ENCODE results near the gene TMEM260. TPM values are rescaled to one million over a fixed set of nuclear protein-coding genes. Genes with fewer than 3 reads are reported as not detected.
"Not testable (repeated sequence)": the region's sequence is repeated elsewhere in the genome, so short reads cannot be mapped to it uniquely, and the experiment has no call there.

The TMEM260 gene
- total RNA-seq, 1 donor from 2014 or later, result 5.0 TPM

DNA sequence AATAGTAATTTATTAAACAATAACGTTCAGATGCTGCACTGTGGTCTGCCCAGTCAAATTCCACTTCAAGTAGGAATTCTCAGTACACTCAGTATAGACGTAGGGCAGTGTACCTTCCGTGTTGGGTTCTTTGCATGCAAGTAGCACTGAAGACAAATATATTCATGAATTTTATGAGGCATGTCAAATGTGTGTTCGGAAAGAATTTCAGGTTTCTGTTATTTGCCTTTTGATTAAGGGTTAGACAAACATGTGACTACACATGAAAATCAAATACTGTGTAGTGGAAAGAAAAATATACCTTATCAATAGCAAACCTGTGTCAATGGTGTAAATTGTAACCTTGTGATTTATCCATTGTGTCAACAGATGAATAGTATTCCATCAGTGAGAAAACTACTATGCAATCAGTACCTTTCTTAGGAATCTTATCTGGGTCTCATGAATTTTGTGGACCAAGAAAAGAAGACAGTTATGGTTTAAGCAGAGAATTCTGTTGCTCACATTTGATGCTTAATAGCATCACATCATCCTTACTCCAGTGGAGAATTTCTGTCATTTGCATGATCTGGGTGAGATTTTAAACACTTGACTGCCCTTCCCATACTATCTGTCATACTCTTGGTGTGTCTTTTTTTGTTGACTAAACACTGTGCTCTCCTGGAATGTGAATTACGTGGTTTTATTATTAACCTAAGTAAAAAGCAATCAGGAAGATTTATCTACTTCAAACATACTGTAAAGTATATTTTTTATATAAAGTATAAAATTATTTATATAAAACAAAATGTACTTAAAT is 13.3 kb downstream of the TMEM260 start:
- intact Hi-C loops (cut with DNase I), result no loop called here
- DNase-seq, result no peak
- no peak for ATAC-seq (ENCODE audit: poor library complexity)

DNA sequence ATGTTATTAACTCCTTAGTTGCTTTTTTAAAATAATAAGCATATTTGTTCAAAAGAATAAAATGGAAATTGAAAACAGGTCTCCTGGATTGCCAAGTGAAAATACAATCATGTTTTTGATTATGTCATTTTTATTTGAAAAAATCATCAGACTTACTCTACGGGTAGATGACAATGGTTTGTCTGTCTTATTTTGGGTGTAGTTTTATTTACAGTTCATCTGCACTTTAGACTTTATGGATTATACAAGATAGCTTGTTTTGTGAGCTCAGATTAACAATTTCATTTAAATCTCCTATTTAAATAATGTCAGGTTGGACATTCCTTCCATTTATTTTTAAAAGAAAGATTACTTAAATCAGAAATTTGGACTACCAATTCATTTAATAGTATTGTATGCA is 14.8 kb downstream of the TMEM260 start:
- intact Hi-C loops (cut with DNase I), result no loop called here
- no peak for DNase-seq
- no peak for ATAC-seq (ENCODE audit: poor library complexity)

DNA sequence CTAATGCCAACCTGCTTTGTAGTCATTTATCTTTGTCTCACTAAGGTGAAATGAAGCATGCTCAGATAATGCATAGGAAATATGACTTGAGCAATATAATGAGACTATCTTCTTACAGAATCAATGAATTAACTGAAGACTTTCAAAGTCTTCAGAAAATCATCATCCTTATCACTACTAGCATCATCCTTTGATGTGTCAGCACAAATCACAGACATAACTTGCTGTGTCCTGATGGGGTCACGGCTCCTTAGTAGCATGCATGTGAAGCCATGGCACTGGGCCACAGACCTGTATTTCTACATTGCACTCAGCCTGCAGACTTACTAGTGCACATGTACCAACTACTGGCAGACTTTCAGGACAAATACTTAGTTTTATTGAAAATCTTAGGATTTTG is 18.9 kb downstream of the TMEM260 start:
- DNase-seq, result no peak
- ATAC-seq (ENCODE audit: poor library complexity), result no peak
- intact Hi-C loops (cut with DNase I), result no loop called here

DNA sequence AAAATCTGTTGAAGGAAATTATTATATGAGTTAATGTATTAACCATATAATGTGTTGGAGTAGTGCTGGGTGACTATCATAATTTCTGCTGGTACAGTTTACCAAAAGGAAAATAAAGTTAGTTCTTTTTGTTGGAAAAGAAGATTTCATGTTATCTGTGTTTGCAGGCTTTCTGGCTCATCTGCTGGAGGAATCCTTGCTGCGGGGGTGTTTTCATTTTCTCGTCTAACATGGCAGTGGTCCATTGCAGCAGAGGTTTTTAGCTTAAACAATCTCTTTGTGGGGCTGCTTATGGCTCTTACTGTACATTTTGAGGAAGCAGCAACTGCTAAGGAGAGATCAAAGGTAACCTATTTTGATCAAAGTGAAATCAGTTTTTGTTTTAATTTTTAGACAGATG is 24.1 kb downstream of the TMEM260 start:
- DNase-seq, result no peak
- ATAC-seq (ENCODE audit: poor library complexity), result no peak
- intact Hi-C loops (cut with DNase I), result no loop called here

DNA sequence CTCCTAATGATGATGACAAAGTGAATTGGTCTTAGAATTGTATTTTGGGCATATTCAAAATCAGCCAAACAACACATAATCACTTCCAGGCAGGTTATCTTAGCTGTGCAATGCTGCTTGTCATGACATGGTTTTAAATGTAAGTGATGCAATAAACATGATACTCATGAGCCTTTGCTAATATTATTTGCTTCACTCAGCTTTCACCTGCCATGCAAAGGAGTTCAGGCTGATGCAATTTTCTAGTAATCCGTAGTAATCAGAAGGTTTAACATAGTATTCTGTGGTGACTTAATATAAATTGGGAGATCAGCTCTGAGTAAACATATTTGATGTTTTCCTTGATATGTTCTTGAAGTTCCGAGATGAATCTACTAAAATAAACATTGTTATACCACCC is 29.1 kb downstream of the TMEM260 start:
- DNase-seq, result no peak
- intact Hi-C loops (cut with DNase I), result no loop called here
- ATAC-seq (ENCODE audit: poor library complexity), result no peak

DNA sequence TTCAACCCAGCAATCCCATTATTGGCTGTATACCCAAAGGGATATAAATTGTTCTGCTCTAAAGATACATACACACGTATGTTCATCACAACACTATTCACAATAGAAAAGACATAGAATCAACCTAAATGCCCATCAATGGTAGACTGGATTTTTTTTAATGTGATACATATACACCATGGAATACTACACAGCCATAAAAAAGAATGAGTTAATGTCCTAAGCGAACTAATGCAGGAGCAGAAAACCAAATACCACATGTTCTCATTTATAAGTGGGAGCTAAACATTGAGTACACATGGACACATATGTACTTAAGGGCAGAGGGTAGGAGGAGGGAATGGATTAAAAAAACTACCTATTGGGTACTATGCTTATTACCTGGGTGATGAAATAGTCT is 32.1 kb downstream of the TMEM260 start:
- DNase-seq; ATAC-seq (ENCODE audit: poor library complexity); intact Hi-C loops (cut with DNase I): not testable (repeated sequence)

DNA sequence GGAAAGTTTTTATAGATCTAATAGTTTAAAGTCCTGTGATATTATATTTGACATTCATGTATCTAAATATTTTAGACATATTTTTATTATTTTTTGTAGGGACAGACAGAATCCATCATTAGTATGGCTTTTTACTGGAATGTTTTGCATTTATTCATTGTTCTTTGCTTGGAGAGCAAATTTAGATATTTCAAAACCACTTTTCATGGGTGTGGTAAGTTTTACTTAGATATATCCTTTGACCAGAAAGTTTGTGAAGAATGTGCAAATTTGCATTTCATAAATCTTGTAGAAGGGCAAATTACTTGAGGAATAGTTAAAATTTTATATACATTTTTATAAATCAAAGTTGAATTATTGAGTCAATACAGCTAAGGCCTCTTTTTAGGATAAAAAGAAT is 37.5 kb downstream of the TMEM260 start:
- intact Hi-C loops (cut with DNase I), result no loop called here
- ATAC-seq (ENCODE audit: poor library complexity) (no peak), DNase-seq (no peak)

DNA sequence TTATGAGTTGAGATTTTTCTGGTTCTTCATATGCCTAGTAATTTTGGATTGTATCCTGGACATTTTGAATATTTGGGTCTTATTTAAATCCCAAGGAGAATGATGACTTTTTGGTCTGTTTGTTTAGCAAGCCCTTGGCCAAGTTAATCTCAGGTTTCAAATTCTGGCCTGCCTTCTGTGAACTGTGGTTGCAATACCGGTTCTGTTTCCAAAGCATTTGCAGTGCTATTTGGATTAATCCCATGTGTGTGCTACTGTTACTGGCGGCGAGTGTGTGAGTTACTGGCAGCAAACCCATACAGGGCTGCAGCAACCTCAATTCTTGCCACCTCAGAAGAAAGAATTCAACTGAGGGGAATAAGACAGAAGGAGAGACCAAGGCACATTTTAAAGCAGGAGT is 51.1 kb downstream of the TMEM260 start:
- DNase-seq, result no peak
- no peak for ATAC-seq (ENCODE audit: poor library complexity)
- intact Hi-C loops (cut with DNase I), result no loop called here

DNA sequence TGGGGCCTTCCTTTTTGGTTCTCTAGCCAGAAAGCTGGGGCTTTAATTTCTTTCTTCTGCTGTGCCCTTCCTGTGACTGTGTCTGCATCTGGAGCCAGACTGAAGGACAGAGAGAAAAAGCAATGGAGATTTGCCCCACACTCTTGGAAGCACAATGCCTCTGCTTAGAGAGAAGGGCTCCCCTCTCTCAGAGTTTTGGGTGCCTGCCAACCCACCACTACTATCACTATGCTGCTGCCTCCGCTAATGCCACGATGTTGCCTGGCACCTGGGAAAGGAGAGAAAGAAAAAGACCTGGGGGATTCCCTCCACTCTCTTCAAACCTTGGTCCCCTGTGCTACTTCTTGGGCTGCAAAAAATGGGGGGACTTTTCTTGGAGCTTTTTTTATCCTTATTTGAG is 52.6 kb downstream of the TMEM260 start:
- no peak for ATAC-seq (ENCODE audit: poor library complexity)
- intact Hi-C loops (cut with DNase I), result no loop called here
- DNase-seq, result peak; percentile 49

DNA sequence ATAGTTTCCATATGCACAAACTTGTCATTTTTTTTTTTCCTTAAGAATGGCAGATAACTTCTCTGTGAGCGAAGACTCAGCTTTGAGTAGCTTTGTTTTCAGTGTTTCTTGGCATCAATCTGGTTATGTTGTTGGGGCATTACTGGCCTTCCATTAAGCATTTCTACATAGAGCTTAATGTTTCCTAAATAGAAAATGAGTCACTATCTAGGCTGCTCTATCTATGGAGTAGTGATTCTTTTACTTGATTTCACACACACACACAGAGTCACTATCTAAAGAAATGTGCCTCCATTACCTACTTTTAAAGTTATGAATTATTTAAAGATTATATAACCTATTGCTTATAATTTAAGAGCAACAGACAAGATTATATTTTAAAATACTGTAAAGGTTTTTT is 53.9 kb downstream of the TMEM260 start:
- DNase-seq, result no peak
- ATAC-seq (ENCODE audit: poor library complexity), result no peak
- intact Hi-C loops (cut with DNase I), result no loop called here

DNA sequence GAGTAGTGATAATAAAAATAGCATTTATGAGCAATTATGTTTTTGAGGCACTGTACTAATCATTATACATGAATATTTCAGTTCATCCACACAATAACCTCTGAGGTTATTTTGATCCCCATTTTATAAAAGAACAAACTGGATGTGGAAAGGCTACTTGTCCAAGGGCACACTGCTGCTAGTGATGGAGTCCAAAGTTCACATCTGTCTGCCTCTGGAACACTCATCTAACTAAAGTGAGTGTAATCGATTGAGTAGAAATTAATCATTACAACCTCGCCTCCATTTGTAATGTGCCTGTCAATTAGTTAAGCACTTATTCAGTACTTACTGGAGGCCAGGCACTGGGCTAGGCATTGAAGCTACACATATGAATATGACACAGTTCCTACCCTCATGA is 55.4 kb downstream of the TMEM260 start:
- DNase-seq (no peak), ATAC-seq (ENCODE audit: poor library complexity) (no peak)
- intact Hi-C loops (cut with DNase I), result no loop called here

DNA sequence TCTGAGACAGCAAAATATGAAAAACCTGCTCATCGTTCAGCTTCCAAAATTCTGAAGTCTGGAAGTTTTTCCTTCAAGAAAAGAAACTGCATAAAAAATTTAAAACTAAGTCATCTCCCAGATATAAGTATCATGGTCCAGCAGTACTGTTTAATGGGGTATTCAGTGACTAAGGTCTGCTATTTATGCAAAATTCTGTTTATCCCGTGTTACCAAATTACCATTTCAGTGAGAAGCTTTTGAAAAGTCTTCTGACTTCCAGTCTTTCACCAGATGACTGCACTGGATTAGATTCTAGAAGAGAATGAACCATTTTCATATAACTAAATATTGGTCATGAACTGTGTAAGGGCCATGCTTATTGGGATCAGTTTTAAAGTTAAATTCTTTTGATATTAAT is 67.9 kb downstream of the TMEM260 start:
- DNase-seq (no peak), ATAC-seq (ENCODE audit: poor library complexity) (no peak)
- intact Hi-C loops (cut with DNase I), result no loop called here

DNA sequence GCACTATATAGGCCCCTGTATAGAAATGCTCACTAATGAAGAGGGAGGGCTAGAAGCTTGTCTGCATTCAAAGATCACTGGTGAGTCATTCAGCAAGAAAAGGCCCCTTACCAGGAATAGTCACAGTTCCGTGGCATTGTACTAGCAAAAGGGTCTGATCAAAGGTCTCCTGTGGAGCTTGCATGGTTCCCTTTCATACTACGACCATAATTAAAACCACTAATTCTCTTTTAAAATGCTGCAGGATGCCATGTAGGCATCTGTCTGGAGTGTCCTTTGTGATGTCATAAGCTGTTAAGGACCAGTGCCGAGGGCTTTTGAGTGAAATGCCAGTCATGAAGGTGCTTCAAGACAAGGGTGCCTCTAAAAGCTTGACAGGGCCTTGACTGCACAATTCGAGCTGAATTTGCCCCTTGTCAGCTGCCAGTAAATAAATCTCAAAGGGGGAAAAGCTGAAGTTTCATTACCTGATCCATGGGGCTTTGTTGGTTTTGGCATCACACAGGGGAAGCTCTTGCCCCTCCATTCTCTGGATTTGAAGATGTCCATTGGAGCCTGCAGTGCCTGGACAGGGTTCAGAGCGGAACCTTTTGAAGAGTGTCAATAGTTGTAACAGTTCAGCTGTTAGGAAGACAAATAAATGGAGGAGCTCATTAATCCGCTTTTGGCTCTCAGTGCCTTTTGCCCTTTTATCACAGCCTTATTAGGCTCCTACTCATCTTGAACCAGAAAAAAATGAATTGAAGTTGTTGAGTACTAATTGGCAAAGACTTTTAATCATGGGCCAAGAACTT is 69.1 kb downstream of the TMEM260 start:
- DNase-seq (no peak), ATAC-seq (ENCODE audit: poor library complexity) (no peak)
- intact Hi-C loops (cut with DNase I), result no loop called here

DNA sequence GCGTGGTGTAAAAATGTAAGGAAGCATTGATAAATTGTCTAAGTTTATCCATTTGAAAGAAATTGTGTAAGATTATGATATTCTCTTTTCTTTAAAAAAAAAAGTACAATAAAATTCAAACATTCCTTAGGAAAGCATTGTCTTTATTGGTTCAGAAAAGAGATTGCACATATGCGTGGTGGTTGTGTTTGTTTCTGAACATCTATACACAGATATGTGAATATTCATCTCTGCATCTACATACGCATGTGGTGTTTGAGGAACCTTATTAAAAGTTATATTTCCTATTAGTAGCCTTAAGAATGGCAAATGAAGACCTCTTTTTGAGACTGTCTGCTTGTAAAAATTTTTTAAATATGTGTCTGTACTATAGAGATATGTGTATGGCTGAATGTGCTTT is 69.8 kb downstream of the TMEM260 start:
- intact Hi-C loops (cut with DNase I), result no loop called here
- no peak for DNase-seq
- ATAC-seq (ENCODE audit: poor library complexity), result no peak

DNA sequence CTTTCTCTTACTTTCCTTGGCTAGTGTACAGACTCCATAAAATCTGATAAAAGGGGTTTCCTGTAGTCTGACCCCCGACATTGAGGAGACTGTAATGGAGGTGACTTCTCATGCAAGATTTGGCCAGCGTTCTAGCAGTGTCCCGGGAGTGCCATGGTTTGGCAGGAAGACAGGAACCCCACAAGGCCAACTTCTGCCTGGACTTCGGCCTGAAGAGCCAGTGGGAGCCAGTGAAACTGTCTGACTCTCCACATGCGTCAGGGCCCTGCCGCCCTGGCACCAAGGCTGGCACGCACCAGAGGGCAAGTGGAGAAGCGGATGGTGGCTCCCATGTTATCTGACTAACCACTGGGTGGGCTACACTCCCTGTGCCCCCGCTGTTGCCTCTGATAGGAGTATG is 70.5 kb downstream of the TMEM260 start:
- DNase-seq, result no peak
- intact Hi-C loops (cut with DNase I), result no loop called here
- ATAC-seq (ENCODE audit: poor library complexity), result peak; percentile 31

DNA sequence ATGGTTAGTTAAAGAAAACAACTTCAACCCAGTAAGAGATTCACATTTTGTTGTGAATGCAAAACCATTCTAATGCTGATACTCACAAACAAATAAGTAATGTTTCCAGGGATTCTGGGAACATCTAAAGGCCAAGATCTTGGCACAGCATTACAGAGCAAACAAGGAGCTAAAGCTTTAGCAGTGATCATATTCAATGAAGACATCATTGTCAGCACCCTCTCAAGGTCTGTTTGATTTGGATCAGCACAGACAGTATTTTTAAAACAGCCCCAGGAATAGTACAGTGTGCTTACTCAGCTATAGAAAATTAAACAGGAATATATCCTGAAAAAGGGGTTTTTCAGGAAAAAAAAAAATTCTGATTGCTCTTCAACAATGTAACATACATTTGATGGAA is 71.4 kb downstream of the TMEM260 start:
- DNase-seq (no peak), ATAC-seq (ENCODE audit: poor library complexity) (no peak)
- intact Hi-C loops (cut with DNase I), result no loop called here

DNA sequence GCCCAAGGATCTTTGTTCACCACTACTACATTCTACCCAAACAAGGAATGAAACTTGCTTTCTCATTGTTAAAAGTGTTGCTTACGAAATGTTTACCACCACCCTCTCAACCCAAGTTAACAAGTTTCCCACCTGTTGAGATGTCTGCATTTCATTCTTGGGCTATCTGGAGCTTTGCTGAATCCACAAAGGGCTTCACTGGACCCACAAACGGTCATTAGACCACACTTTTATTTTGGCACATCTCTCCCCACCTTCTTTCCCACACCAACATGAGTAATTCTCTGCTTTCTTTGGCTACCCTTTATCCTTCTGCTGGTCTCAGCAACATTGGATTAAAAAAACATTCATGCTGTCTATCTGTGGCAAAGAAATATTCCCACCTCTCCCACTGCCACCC is 78.0 kb downstream of the TMEM260 start:
- intact Hi-C loops (cut with DNase I), result no loop called here
- no peak for DNase-seq
- no peak for ATAC-seq (ENCODE audit: poor library complexity)

DNA sequence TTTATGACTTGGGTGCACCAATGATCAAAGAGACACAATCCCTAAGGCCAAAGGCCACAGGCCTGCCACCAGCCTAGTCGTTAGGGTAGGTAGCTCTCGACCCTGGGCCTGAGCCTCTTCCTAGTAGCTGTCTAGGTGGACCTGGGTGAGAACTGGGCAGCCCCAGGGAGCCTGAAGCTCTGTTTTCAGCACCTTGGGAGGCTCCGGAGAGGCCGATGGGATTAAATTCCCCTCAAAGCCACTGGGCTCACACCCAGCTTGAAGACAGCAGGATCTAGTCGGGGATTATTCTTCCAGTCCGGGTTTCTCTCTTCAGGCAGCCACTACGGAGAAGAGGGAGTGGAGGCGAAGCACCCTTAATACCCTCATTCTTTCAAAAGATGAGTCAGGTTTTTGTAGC is 79.8 kb downstream of the TMEM260 start:
- DNase-seq, result no peak
- ATAC-seq (ENCODE audit: poor library complexity), result no peak
- intact Hi-C loops (cut with DNase I), result no loop called here

DNA sequence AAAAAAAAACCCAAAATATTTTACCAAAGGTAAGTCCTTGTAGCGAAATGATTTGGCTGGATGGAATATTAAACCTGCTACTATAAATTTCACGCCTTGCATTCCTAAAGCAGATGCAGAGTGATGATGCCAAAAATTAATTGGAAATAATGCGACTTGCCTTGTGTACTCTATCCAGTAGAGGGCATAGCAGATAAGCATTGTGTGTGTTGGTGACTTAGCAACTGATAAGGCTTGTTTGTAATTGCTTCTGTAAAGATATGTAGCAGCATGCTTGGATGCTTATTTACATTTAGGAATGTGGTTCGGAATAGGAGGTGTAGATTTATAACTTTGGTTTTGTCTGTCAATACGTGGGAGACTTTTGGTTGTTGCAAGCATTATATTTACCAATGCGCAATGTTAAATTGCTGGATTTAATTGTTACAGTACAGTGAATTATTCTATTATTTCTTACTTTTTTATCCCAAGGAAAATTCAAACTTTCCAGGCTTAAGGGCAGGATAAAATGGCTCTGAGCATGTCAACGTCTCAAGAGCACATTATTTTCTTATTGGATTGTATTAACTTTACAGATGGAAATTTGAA is 80.5 kb downstream of the TMEM260 start:
- no peak for DNase-seq
- intact Hi-C loops (cut with DNase I), result no loop called here
- ATAC-seq (ENCODE audit: poor library complexity), result peak; percentile 68
